GM19023 (cell line): ENCODE results near the gene GRIK5.
"Not testable (repeated sequence)": the region's sequence is repeated elsewhere in the genome, so short reads cannot be mapped to it uniquely, and the experiment has no call there.

ENCODE experiments used
- ATAC-seq: cut with Tn5 transposase; IDR thresholded peaks from one replicate; pipeline ENCODE4 v1.9.1; 2021; ENCODE audit warnings: mild to moderate bottlenecking, moderate library complexity; ENCODE audit not compliant: unreplicated experiment

GRIK5 gene

DNA sequence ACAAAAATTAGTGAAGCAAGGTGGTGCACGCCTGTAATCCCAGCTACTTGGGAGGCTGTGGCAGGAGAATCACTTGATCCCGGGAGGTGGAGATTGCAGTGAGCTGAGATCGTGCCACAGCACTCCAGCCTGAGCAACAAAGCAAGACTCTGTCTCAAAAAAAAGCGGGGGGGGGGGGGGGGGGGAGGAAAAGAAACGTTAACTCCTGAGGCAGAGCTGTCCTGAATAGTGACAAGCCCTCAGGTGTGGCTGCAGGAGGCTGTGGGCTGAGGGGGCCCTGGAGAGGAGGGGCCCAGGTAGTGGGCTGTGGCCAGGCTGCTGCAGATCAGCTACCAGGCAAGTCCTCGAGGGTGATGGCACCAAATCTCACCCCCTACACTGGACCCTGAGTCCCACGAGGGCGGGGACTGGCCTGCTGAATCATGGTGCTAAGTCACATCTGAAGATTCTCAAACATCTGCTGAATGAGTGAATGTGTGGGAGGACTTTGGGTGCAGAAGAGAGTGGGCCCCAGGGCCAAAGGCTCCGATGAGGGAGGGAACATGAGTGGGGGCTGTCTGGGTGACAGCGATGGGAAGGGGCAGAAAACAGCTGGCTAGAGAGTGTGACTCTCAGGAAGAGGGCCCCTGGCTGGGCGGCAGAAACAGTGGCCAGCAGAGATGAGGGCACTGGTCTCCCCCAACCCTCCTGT, 51.4 kb downstream of the GRIK5 start:
- ATAC-seq, result no peak

DNA sequence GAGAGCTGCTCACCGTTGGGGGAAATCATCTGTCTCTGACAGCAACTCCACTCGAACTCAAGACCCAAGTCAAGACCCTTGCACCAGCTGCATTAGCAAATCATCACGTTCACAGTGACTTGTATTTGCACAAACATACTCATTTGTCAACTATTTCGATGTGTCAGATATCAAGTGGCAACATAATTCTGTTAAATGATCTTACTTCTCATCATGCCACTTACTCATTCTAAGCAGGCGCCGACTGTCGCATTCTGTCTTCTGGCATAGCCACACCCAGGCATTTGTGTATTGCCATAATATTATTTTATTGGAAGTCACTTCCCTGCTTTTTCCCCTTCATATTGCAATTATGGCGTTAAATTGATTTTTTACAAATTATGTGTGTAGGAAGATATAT, 53.0 kb downstream of the GRIK5 start:
- ATAC-seq, result no peak

GRCh38 chr19:42012747-42013146, 57.3 kb downstream of the GRIK5 start:
- not testable (repeated sequence) for ATAC-seq

- ATAC-seq, result no peak
Measured at GRCh38 chr19:42010245-42011126, 59.5 kb downstream of the GRIK5 start.

GRCh38 chr19:42006569-42006968, 63.4 kb downstream of the GRIK5 start:
- no peak for ATAC-seq

- no peak for ATAC-seq
Measured at GRCh38 chr19:42005504-42005903, 64.5 kb downstream of the GRIK5 start.

DNA sequence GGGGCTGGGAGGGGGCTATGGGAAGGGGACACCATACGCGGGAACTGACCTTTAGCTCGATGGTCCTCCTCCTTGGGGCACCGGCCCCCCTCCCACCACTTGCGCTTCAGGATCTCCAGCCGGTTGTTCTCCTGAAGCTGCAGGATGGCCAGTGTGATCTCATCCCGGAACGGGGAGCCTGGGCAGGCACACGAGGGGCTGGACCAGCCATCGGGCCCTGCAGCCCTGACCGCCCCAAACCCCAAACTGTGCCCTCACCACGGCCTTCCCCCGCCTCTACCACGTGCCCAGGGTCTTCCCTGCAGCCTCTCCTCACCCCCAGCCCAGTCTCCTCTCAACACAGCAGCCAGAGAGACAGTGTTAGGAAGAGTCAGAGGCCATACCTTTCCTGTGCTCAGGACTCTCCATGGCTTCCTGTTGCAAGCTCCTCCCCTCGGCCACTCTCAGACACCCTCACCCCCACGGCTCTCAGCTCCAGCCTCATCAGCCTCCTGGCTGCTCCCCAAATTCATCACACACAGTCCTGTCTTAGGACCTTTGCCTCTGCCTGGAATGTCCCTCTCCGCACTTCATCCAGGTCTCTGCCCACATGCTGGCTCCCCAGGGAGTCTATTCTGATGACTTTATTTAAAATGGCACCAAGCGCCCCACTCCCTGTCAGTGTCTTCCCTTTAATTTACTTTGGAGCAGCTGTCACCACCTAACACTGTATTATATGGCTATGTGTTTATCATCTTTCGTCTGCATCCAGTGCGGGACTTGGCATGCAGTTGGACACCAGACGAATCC, 66.3 kb downstream of the GRIK5 start:
- ATAC-seq, result no peak

GRCh38 chr19:41999878-42000208, 70.2 kb downstream of the GRIK5 start:
- no peak for ATAC-seq

DNA sequence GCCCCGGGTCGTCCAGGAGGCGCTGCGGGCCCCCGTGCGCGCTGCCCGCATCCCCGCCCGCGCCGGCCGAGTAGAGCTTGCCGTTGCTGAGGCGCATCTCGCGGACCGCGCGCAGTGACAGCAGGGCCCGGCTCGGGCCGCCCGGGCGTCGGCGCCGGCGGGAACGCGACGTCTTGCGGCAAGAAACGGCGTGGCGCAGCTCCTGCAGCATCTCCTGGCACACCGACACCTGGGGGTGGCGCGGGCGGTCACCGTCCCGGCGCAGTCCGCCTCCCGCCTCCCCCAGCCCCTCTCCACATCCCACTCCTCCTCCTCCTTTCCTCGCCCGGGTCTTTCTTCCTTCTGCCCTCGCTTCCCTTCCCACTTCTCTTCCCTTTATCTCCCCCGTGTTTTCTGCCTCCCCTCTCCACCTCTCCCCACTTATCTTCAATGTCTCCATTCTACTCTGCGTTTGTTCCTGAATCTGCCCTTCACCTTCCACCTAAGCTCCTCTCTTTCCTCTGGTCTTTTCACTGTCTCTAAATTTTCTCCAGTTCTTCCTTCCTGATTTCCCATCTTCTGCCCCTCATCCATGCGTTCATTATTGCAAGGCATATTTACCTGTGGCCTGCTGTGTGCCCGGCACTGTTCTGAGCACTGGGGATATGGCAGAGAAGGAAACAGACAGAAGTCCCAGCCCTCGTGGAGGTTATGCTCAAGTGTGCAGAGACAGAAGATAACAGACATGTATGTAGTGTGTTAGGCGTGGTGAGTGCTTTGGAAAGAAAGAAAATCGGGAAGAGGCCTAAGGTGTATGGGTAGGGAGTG, 70.7 kb downstream of the GRIK5 start:
- no peak for ATAC-seq

DNA sequence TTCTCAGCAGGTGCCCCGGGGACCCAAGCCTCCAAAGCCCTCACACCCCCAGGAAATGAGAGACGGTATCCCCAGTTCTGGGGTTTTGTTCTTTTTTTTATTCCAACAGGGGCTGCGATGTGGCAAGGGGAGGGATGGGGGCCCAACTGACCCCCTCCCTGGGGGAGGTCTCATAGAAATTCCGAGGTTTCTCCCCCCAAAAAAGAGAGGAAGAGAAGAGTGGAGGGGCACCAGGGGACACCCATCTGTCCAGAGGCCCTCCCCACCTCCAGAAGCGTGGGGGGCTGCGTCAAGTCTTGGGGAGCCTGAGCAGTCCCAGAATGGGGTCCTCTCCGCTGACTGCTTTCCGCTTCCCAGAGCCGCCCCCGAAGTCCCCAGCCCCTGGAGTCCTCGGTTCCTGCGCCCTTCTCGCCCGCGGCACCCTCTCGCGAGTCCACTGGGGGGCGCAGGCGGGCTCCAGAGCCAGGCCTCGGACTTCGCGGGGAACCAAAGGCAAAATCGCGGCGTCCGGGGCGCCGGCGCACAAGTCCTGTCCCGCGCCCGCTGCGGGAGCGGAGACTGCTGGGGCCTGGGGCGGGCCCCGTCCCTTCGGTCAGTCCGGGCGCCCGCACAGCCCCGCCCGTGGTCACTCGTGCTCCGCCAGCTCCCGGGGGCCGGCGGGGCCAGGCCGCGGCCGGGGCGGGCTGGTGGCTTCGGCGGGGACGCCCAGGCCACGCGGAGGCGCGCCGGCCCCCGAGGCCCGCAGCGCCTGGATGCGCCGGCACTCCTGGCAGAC, 71.6 kb downstream of the GRIK5 start:
- ATAC-seq, result no peak

DNA sequence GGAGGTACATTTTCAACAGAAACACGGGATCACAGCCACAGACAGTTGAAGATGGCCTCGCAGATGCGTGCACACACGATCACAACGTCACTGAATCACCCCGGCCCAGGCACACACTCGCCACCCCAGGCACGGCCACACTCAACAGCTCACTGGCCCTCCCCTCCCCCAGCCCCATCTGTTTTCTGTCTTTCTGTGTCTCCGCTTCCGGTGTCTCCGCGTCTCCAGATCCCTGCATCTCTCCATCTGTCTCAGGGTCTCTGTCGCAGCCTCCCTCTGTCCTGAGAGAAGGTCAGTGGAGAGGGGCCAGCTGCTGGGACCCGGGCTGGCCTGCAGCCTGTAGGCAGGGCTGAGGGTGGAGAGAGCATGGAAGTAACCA, 72.2 kb downstream of the GRIK5 start:
- no peak for ATAC-seq

DNA sequence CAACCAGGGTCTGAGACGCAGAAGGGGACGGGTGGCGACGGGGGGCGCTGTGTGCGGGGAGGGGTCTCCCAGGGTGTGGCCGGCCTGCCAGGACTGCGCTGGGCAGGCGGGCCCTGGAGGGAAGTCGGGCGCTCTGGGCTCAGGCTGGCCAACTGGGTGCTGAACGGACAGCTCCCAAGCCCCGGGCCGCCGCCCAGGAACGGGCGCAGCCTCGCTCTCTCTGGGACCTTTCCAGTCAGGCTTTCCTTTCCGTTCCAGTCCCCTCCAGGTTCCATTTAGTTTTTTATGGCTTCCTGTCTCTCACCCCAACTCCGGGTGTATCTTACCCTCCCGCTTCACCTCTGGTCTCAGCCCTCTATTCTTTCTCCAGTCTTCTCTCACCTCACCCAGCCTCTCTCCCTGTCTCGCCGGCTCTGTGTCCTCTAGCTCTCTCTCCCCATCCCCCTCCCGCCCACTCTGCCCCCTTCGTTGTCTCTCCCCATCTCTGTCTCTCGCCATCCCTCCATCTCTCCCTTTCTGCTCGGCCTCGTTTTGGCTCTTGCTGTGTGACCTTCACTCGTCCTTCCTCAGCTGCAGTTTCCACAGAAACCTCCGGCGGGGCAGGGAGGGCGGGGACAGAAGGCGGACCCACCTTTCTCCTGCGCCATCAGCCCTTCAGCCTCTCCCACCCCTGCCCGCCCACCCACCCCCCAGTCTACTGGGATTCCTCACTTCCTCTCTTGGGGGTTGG, 72.7 kb downstream of the GRIK5 start:
- ATAC-seq, result no peak

DNA sequence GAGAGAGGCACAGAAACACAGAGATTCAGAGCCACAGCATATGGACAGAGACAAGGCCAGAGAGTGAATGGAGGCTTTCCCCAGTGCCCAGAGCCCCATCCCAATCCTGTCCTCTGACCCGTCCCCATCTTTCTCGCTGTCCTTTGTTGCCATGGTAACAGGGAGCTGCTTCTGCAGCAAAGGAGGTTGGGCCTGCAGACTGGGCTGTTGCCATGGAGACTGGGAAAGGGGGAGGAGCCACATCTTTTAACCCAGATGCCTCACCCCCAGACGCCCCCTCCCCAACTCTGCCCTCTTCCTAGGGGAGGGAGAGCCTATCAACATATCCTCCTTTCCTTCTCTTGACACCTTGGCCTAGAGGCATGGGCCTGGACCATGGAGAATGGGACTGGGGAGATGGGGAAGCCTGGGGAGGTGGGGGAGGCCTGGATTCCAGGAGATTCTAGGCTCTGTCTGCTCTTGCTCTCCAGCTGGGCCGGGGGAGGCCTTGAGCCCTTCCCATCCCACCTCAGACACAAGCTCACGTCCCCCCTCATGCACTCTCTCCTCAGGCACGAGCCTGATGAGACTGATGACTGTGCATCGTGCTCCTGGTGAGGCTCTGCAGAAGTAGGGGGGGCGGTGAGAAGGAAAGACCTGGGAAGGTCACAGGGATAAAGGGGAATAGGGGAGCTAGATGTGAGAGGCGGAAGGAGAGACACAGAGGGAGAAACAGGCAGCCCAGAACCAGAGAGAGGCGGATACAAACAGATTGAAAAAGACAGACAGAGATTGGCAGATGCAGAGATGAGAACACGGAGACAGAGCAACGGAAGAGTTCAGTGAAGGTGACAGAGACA, 73.8 kb downstream of the GRIK5 start:
- ATAC-seq, result no peak

- ATAC-seq, result no peak
Measured at GRCh38 chr19:41994994-41995958, 74.7 kb downstream of the GRIK5 start.

DNA sequence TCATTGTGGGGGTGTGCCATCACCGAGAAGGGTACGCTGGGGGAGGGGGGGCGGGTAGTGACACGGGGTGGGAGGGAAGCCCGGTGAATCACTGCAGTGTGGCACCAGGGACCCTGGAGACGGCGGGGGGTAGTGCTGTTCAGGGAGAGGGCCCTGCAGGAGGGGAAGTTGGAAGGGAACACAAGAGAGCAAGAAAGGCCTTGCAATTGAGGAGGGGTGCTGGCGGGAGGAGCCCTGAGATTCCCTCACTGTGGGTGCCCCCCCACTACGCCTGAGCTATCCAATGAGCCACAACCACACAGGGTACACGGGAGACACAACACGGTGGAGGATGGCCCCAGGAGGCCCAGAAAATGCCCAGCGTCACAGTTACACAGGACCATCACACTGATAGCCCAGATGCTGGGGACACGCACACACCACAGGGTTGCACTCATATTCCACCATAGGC, 75.5 kb downstream of the GRIK5 start:
- no peak for ATAC-seq

GRCh38 chr19:41993612-41994483, 76.2 kb downstream of the GRIK5 start, which contains the start of gene ATP1A3:
Gene ATP1A3 (minus strand): TSS chr19:41994230. CDS start chr19:41994076, 154 bp downstream.
- ATAC-seq, result no peak
